MCF 10A (cell line): ENCODE data around the gene LTBR. TPM values are rescaled to one million over a fixed set of nuclear protein-coding genes. Genes with fewer than 3 reads are reported as not detected.

Experiments
- BruUV-seq: library from RNA; stranded (reverse); fragments of 400-500 nt; replicated peaks from 2 replicates; lab custom pipeline; 2021; lab: Mats Ljungman, UMichigan
- CTCF ChIA-PET: fragments of 300-600 bp; sonication (Branson Sonifier 250); formaldehyde crosslinking; extraction: SDS; loops from one replicate; lab custom pipeline; 2021; ENCODE audit warnings: antibody characterized with exemption, inconsistent platforms; lab: Yijun Ruan, JAX
- POLR2A ChIA-PET: fragments of 300-600, 350-650 bp; sonication (Branson Sonifier 250); formaldehyde crosslinking; extraction: SDS; loops from one replicate; lab custom pipeline; 2020; ENCODE audit warnings: antibody characterized with exemption, inconsistent platforms; lab: Yijun Ruan, JAX
- DNase-seq: peaks from one replicate; pipeline ENCODE4 v3.0.0-alpha.2; 2018; ENCODE audit not compliant: unreplicated experiment
- H3K27ac Mint-ChIP-seq: one replicate; pipeline ENCODE4 v1.8.0; 2022; ENCODE audit warnings: mild to moderate bottlenecking, low read depth, mixed read lengths; ENCODE audit not compliant: unreplicated experiment
- H3K27me3 Mint-ChIP-seq: one replicate; pipeline ENCODE4 v1.8.0; 2022; ENCODE audit warnings: mixed read lengths; ENCODE audit not compliant: insufficient read depth, unreplicated experiment
- H3K36me3 Mint-ChIP-seq: one replicate; pipeline ENCODE4 v1.8.0; 2022; ENCODE audit warnings: mild to moderate bottlenecking, moderate library complexity, mixed read lengths; ENCODE audit not compliant: insufficient read depth, unreplicated experiment
- H3K4me1 Mint-ChIP-seq: one replicate; pipeline ENCODE4 v1.8.0; 2022; ENCODE audit warnings: mixed read lengths; ENCODE audit not compliant: insufficient read depth, unreplicated experiment
- H3K4me3 Mint-ChIP-seq: one replicate; pipeline ENCODE4 v1.8.0; 2022; ENCODE audit warnings: mild to moderate bottlenecking, moderate library complexity, mixed read lengths; ENCODE audit not compliant: unreplicated experiment
- H3K9me3 Mint-ChIP-seq: one replicate; pipeline ENCODE4 v1.8.0; 2022; ENCODE audit warnings: mixed read lengths; ENCODE audit not compliant: unreplicated experiment
- CTCF ChIP-seq: fragments of 200-600 bp; IDR thresholded peaks from one replicate; pipeline ENCODE4 v1.8.0; 2022; ENCODE audit warnings: antibody characterized with exemption, mild to moderate bottlenecking; ENCODE audit not compliant: unreplicated experiment
- intact Hi-C: fragments of 100-400 bp; cut with micrococcal nuclease; formaldehyde crosslinking; loops from 2 replicates; pipeline ENCODE4 v1.14.1; 2022
- total RNA-seq: library from RNA; stranded (reverse); gene quantifications from 2 replicates; pipeline ENCODE4 v1.2.3, GENCODE V29; 2022

The LTBR gene
- total RNA-seq, 1 experiment from 2014 or later: 169 TPM

DNA sequence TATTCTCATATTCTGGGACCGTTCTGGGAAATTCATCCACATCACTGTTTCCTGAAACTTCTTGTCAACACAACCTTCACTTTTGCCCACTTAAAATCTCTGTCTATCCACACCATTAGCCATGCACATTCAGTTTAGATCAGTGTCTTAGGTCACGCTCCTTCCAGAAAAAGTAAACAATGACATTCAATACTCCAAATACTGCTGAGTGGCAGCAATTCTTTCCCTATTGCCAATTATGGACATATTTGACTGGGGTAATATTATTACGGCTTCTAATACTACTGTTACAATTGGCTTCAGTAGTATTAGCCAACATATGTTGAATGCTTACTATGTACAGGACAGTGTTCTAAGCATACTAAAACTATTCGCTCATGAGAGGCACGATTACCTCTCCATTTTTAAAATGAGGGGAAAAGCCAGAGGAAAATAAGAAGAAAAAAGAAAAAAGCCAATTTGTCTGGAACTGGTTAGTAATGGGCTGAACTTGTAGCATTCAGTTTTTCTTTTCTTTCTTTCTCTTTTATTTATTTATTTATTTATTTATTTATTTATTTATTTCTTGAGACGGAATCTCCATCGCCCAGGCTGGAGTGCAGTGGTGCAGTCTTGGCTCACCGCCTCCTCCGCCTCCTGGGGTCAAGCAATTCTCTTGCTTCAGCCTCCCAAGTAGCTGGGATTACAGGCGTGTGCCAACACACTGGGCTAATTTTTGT is 23.4 kb downstream of the LTBR start:
- CTCF ChIA-PET: no interaction called here
- H3K36me3 Mint-ChIP-seq: peaks cover 57% of the 10 kb centered on the region
- peaks cover 7% of the 10 kb centered on the region for H3K9me3 Mint-ChIP-seq
- no peak for DNase-seq
- H3K4me3 Mint-ChIP-seq: no peak overlapping the region
- POLR2A ChIA-PET: no interaction called here
- no peaks in the 10 kb centered on the region for H3K27me3 Mint-ChIP-seq
- intact Hi-C loops: no loop called here
- BruUV-seq: no TSS peak
- H3K4me1 Mint-ChIP-seq: peaks cover 5% of the 10 kb centered on the region
- no peak for TF ChIP-seq CTCF
- H3K27ac Mint-ChIP-seq: no peak overlapping the region

DNA sequence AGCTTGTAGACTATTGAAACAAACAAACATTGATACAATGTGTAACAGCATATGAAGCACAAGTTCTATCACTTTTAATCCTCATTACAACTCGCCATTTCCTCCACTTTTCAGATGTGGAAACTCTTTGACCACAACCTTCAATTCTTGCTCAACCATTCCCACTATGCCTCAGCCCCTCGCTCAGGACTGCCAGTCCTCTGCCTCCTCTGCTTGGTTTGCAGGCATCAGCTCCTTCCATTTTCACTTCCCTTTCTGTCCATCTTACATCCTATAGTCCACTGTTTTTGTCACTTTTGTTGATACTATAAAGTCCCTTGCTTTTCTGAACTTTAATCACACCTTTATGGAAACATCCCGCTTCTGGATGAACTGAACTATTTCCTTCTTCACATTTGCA is 32.6 kb downstream of the LTBR start:
- ChIA-PET CTCF (interaction anchor here (0.5 to 2.4 kb wide), 4 partner anchors 49 to 122 kb away, joined by 3 to 16 read pairs (median 5); no protein-coding TSS in a partner anchor), POLR2A (interaction anchor here (0.6 kb wide), 2 partner anchors 24 to 26 kb away, joined by 3 read pairs; no protein-coding TSS in a partner anchor)
- H3K4me1 Mint-ChIP-seq: no peaks in the 10 kb centered on the region
- peaks cover 57% of the 10 kb centered on the region for H3K36me3 Mint-ChIP-seq
- H3K4me3 Mint-ChIP-seq: no peak overlapping the region
- H3K9me3 Mint-ChIP-seq: no peaks in the 10 kb centered on the region
- H3K27ac Mint-ChIP-seq: no peak overlapping the region
- DNase-seq: no peak
- TF ChIP-seq CTCF: no peak
- no peaks in the 10 kb centered on the region for H3K27me3 Mint-ChIP-seq
- BruUV-seq: no TSS peak
- intact Hi-C loops: no loop called here

- H3K4me3 Mint-ChIP-seq: no peak overlapping the region
- POLR2A ChIA-PET: interaction anchor here (0.6 to 1.0 kb wide), 4 partner anchors 15 to 35 kb away, joined by 3 to 4 read pairs (median 3); partner anchors contain the start of gene TAPBPL
- TF ChIP-seq CTCF: no peak
- no peak overlapping the region for H3K27ac Mint-ChIP-seq
- no peaks in the 10 kb centered on the region for H3K27me3 Mint-ChIP-seq
- CTCF ChIA-PET: interaction anchor here (0.6 to 1.5 kb wide), 2 partner anchors 47 to 726 kb away, joined by 3 to 8 read pairs; no protein-coding TSS in a partner anchor
- BruUV-seq: no TSS peak
- H3K36me3 Mint-ChIP-seq: peaks cover 44% of the 10 kb centered on the region
- intact Hi-C loops: no loop called here
- DNase-seq: no peak
- H3K9me3 Mint-ChIP-seq: no peaks in the 10 kb centered on the region
- H3K4me1 Mint-ChIP-seq: peaks cover 2% of the 10 kb centered on the region
Observed at GRCh38 chr12:6418796-6419195, 34.8 kb downstream of the LTBR start.

GRCh38 chr12:6420364-6420763 is 36.4 kb downstream of the LTBR start:
- DNase-seq: no peak
- no peak overlapping the region for H3K27ac Mint-ChIP-seq
- TSS peak; percentile 12 for BruUV-seq
- H3K27me3 Mint-ChIP-seq: no peaks in the 10 kb centered on the region
- intact Hi-C loops: no loop called here
- H3K4me1 Mint-ChIP-seq: peaks cover 5% of the 10 kb centered on the region
- POLR2A ChIA-PET: interaction anchor here (1.1 kb wide), 1 partner anchor 119 kb away, joined by 3 read pairs; no protein-coding TSS in a partner anchor
- no peaks in the 10 kb centered on the region for H3K9me3 Mint-ChIP-seq
- H3K4me3 Mint-ChIP-seq: no peak overlapping the region
- CTCF ChIA-PET: interaction anchor here (0.9 to 1.2 kb wide), 2 partner anchors 45 to 138 kb away, joined by 3 read pairs; no protein-coding TSS in a partner anchor
- peaks cover 28% of the 10 kb centered on the region for H3K36me3 Mint-ChIP-seq
- no peak for TF ChIP-seq CTCF
